ENCODE data around the gene PLCE1. TPM values are rescaled to one million over a fixed set of nuclear protein-coding genes. Genes with fewer than 3 reads are reported as not detected.

PLCE1 gene
- total RNA-seq, 2 donors from 2014 or later: 22.5 to 28.1 TPM

GRCh38 chr10:94042001-94042833 is 48.5 kb downstream of the PLCE1 start:
- H3K9me3 ChIP-seq: no peaks in the 10 kb centered on the region
- no peak overlapping the region for H3K4me3 ChIP-seq
- peaks cover 0 to 13% of the 10 kb centered on the region in 2 donors for H3K4me1 ChIP-seq
- no peak overlapping the region for H3K27ac ChIP-seq
- H3K27me3 ChIP-seq: no peaks in the 10 kb centered on the region
- H3K36me3 ChIP-seq: no peaks in the 10 kb centered on the region
- TF ChIP-seq, protein P1, sequence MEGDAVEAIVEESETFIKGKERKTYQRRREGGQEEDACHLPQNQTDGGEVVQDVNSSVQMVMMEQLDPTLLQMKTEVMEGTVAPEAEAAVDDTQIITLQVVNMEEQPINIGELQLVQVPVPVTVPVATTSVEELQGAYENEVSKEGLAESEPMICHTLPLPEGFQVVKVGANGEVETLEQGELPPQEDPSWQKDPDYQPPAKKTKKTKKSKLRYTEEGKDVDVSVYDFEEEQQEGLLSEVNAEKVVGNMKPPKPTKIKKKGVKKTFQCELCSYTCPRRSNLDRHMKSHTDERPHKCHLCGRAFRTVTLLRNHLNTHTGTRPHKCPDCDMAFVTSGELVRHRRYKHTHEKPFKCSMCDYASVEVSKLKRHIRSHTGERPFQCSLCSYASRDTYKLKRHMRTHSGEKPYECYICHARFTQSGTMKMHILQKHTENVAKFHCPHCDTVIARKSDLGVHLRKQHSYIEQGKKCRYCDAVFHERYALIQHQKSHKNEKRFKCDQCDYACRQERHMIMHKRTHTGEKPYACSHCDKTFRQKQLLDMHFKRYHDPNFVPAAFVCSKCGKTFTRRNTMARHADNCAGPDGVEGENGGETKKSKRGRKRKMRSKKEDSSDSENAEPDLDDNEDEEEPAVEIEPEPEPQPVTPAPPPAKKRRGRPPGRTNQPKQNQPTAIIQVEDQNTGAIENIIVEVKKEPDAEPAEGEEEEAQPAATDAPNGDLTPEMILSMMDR (IDR thresholded peaks at IDR 0.05): no peak
- no peak for DNase-seq (ENCODE audit: low spot score)

DNA sequence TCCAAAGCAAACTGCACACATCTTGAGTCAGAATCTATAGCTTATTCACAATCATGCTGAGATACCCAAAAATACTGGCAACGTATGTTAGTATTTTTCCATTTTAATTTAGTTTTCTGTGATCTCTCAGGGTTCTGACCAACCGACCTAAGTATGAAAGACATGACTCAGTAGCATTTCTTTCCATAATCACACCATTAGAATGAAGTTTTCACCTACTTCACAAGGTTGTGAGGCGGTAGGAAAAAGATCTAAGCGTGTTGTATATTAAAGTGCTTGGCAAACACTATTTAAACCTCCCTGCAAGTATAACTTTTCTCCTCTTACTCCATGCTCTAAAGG is 49.1 kb downstream of the PLCE1 start:
- peaks cover 0 to 13% of the 10 kb centered on the region in 2 donors for H3K4me1 ChIP-seq
- no peak overlapping the region for H3K4me3 ChIP-seq
- no peak overlapping the region for H3K27ac ChIP-seq
- no peak for DNase-seq (ENCODE audit: low spot score)
- TF ChIP-seq, protein P1 (IDR thresholded peaks at IDR 0.05): no peak
- no peaks in the 10 kb centered on the region for H3K9me3 ChIP-seq
- no peaks in the 10 kb centered on the region for H3K36me3 ChIP-seq
- H3K27me3 ChIP-seq: no peaks in the 10 kb centered on the region

Other genes starting within 250 kb of the PLCE1 start
- under 1 TPM in 1 of 2 donors, not detected in 1; 0.44 TPM for gene LGI1, start 236.0 kb upstream of the PLCE1 start, total RNA-seq
- gene SLC35G1, start 100.0 kb upstream of the PLCE1 start, total RNA-seq: 1 to 10 TPM; 3.5 to 5.6 TPM

All from right atrium auricular region (tissue), 2 donors.